ENCODE data around the gene FLYWCH2. TPM values are rescaled to one million over a fixed set of nuclear protein-coding genes. Genes with fewer than 3 reads are reported as not detected.
"Not testable (repeated sequence)": the region's sequence is repeated elsewhere in the genome, so short reads cannot be mapped to it uniquely, and the experiment has no call there.

FLYWCH2 gene
- total RNA-seq, 2 experiments from 2014 or later = 18.9 to 19.3 TPM

DNA sequence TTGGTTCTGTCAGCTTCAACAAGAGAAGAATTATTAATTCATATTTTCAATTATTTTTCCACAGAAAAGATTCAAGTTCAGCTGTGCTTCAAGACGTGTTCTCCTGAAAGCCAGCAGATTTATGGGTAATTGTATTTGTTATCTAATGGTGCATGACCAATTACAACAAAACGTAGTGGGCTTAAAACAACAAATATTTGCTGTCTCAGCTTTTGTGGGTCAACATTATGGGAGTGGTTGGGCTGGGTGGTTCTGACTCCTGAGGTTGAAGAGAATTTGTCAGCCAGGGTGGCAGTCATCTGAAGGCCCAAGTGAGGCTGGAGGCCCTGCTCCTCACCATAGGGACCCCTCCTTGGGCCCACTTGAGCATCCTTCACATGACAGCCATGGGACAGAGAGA, 57.0 kb downstream of the FLYWCH2 start:
- intact Hi-C loops (cut with micrococcal nuclease) = no loop called here
- Mint-ChIP-seq H3K4me1 (ENCODE audit: low read depth) (peaks cover 5% of the 10 kb centered on the region), H3K27ac (no peak overlapping the region), H3K27me3 (no peaks in the 10 kb centered on the region), H3K4me3 (no peak overlapping the region), H3K36me3 (ENCODE audit: low read depth) (peaks cover 11% of the 10 kb centered on the region), H3K9me3 (no peaks in the 10 kb centered on the region)
- POLR2A ChIA-PET = interaction anchor here (0.7 kb wide), 1 partner anchor 414 kb away, joined by 3 read pairs; no protein-coding TSS in a partner anchor
- ATAC-seq (no peak), DNase-seq (no peak)
- TF ChIP-seq, protein P1, sequence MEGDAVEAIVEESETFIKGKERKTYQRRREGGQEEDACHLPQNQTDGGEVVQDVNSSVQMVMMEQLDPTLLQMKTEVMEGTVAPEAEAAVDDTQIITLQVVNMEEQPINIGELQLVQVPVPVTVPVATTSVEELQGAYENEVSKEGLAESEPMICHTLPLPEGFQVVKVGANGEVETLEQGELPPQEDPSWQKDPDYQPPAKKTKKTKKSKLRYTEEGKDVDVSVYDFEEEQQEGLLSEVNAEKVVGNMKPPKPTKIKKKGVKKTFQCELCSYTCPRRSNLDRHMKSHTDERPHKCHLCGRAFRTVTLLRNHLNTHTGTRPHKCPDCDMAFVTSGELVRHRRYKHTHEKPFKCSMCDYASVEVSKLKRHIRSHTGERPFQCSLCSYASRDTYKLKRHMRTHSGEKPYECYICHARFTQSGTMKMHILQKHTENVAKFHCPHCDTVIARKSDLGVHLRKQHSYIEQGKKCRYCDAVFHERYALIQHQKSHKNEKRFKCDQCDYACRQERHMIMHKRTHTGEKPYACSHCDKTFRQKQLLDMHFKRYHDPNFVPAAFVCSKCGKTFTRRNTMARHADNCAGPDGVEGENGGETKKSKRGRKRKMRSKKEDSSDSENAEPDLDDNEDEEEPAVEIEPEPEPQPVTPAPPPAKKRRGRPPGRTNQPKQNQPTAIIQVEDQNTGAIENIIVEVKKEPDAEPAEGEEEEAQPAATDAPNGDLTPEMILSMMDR (IDR thresholded peaks at IDR 0.05) = no peak
- CTCF ChIA-PET = interaction anchor here (2.2 to 2.6 kb wide), 2 partner anchors 13 to 15 kb away, joined by 5 to 14 read pairs; no protein-coding TSS in a partner anchor

DNA sequence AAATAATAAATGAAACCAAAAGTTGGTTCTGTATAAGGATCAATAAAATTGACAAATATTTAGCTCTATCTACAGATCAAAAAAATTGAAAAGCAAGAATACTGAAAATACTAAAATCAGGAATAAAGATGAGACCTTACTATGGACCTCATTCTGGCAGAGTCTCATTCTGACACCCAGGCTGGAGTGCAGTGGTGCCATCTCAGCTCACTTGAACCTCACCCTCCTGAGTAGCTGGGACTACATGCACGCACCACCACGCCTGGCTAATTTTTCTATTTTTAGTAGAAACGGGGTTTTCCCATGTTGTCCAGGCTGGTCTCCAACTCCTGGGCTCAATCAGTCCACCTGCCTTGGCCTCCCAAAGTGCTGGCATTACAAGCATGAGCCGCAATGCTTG, 59.0 kb downstream of the FLYWCH2 start:
- Mint-ChIP-seq H3K27me3 (no peaks in the 10 kb centered on the region), H3K9me3 (no peaks in the 10 kb centered on the region), H3K4me3 (no peak overlapping the region), H3K4me1 (ENCODE audit: low read depth) (no peaks in the 10 kb centered on the region), H3K27ac (no peak overlapping the region), H3K36me3 (ENCODE audit: low read depth) (peaks cover 6% of the 10 kb centered on the region)
- DNase-seq (no peak), ATAC-seq (no peak)
- CTCF ChIA-PET = interaction anchor here (0.9 to 1.7 kb wide), 3 partner anchors 74 to 103 kb away, joined by 3 to 5 read pairs (median 4); no protein-coding TSS in a partner anchor
- TF ChIP-seq, protein P1 (IDR thresholded peaks at IDR 0.05) = no peak
- POLR2A ChIA-PET = interaction anchor here (1.0 kb wide), 1 partner anchor 15 kb away, joined by 3 read pairs; no protein-coding TSS in a partner anchor
- intact Hi-C loops (cut with micrococcal nuclease) = no loop called here

DNA sequence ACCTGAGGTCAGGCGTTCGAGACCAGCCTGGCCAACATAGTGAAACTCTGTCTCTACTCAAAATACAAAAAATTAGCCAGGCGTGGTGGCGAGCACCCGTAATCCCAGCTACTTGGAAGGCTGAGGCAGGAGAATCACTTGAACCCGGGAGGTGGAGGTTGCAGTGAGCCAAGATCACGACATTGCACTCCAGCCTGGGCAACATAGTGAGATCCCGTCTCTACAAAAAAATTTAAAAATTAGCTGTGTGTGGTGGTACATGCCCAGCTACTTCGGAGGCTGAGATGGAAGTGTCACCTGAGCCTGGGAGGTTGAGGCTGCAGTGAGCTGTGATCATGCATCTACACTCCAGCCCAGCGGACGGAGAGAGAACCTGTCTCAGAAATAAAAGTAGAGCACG, 60.7 kb downstream of the FLYWCH2 start:
- DNase-seq; H3K4me1 Mint-ChIP-seq (ENCODE audit: low read depth); H3K27me3 Mint-ChIP-seq; H3K4me3 Mint-ChIP-seq; H3K27ac Mint-ChIP-seq; intact Hi-C loops (cut with micrococcal nuclease); ATAC-seq; H3K9me3 Mint-ChIP-seq; H3K36me3 Mint-ChIP-seq (ENCODE audit: low read depth); POLR2A ChIA-PET: not testable (repeated sequence)
- CTCF ChIA-PET = interaction anchor here (1.3 kb wide), 1 partner anchor 17 kb away, joined by 9 read pairs; no protein-coding TSS in a partner anchor

DNA sequence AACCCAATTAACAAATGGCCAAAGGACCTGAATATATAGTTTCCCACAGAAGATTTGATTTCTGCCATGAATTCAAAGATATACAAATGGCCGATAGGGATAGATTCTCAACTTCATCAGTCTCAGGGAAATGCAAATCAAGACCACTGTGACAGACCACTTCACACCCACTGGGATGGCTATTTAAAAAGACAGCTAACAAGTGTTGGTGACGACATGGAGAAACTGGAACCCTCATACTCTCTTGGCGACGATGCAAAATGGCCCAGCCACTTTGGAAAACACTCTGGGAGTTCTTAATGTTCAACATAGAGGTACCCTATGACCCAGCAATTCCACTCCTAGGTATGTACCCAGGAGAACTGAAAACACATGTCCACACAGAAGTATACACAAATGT, 63.6 kb downstream of the FLYWCH2 start:
- ChIA-PET CTCF (interaction anchor here (0.9 to 1.6 kb wide), 4 partner anchors 13 to 85 kb away, joined by 3 to 6 read pairs (median 4); no protein-coding TSS in a partner anchor), POLR2A (interaction anchor here (1.1 kb wide), 1 partner anchor 79 kb away, joined by 3 read pairs; no protein-coding TSS in a partner anchor)
- H3K4me1 Mint-ChIP-seq (ENCODE audit: low read depth) = no peaks in the 10 kb centered on the region
- H3K9me3 Mint-ChIP-seq = no peaks in the 10 kb centered on the region
- TF ChIP-seq, protein P1 (IDR thresholded peaks at IDR 0.05) = no peak
- no peaks in the 10 kb centered on the region for H3K27me3 Mint-ChIP-seq
- intact Hi-C loops (cut with micrococcal nuclease) = no loop called here
- H3K4me3 Mint-ChIP-seq = no peak overlapping the region
- H3K36me3 Mint-ChIP-seq (ENCODE audit: low read depth) = no peaks in the 10 kb centered on the region
- H3K27ac Mint-ChIP-seq = no peak overlapping the region
- DNase-seq (no peak), ATAC-seq (no peak)

Other genes starting within 250 kb of the FLYWCH2 start
- gene KCTD5, start 200.7 kb upstream of the FLYWCH2 start, total RNA-seq = 10 to 100 TPM; 26.0 to 27.3 TPM
- gene PRSS27, start 163.0 kb upstream of the FLYWCH2 start, total RNA-seq = 1 to 10 TPM; 1.2 to 1.4 TPM
- 100 to 1,000 TPM; 518 to 561 TPM for gene SRRM2, start 130.6 kb upstream of the FLYWCH2 start, total RNA-seq
- 100 to 1,000 TPM; 174 to 178 TPM for gene ELOB, start 105.9 kb upstream of the FLYWCH2 start, total RNA-seq
- under 1 TPM in 1 of 2 experiments, not detected in 1; 0.29 TPM for gene PRSS33, start 95.7 kb upstream of the FLYWCH2 start, total RNA-seq
- gene PRSS41, start 84.7 kb upstream of the FLYWCH2 start, total RNA-seq = not detected
- gene PRSS21, start 66.0 kb upstream of the FLYWCH2 start, total RNA-seq = 10 to 100 TPM; 11.3 to 12.5 TPM
- 1 to 10 TPM in 1 of 2 experiments, under 1 TPM in 1; 0.97 to 2.1 TPM for gene ZG16B, start 52.9 kb upstream of the FLYWCH2 start, total RNA-seq
- not detected for gene PRSS22, start 25.0 kb upstream of the FLYWCH2 start, total RNA-seq
- 10 to 100 TPM; 33.4 to 34.9 TPM for gene FLYWCH1, start 28.7 kb downstream of the FLYWCH2 start, total RNA-seq
- under 1 TPM in 1 of 2 experiments, not detected in 1; 0.22 TPM for gene KREMEN2, start 81.1 kb downstream of the FLYWCH2 start, total RNA-seq
- 10 to 100 TPM; 29.4 to 30.4 TPM for gene PAQR4, start 86.1 kb downstream of the FLYWCH2 start, total RNA-seq
- gene PKMYT1, start 97.2 kb downstream of the FLYWCH2 start, total RNA-seq = 100 to 1,000 TPM; 121 to 123 TPM
- not detected for gene CLDN9, start 129.7 kb downstream of the FLYWCH2 start, total RNA-seq
- gene CLDN6, start 135.0 kb downstream of the FLYWCH2 start, total RNA-seq = not detected
- 10 to 100 TPM; 11.8 to 13.5 TPM for gene TNFRSF12A, start 137.2 kb downstream of the FLYWCH2 start, total RNA-seq
- gene HCFC1R1, start 140.7 kb downstream of the FLYWCH2 start, total RNA-seq = 10 to 100 TPM; 24.2 to 24.8 TPM
- 10 to 100 TPM; 55.4 to 56.6 TPM for gene THOC6, start 140.8 kb downstream of the FLYWCH2 start, total RNA-seq
- under 1 TPM; 0.77 to 0.92 TPM for gene BICDL2, start 153.7 kb downstream of the FLYWCH2 start, total RNA-seq
- 1 to 10 TPM; 1.1 to 1.5 TPM for gene MMP25, start 163.3 kb downstream of the FLYWCH2 start, total RNA-seq
- gene IL32, start 182.4 kb downstream of the FLYWCH2 start, total RNA-seq = 100 to 1,000 TPM; 971 to 974 TPM
- gene ZSCAN10, start 216.1 kb downstream of the FLYWCH2 start, total RNA-seq = under 1 TPM; 0.09 to 0.25 TPM
- gene ZNF205, start 229.4 kb downstream of the FLYWCH2 start, total RNA-seq = not detected

Data from activated CD8-positive, alpha-beta T cell treated with anti-CD3 and anti-CD28 coated beads for 36 hours (primary cell).